Metanephros (tissue), 2 donors: ENCODE results near the gene GJD3. TPM values are rescaled to one million over a fixed set of nuclear protein-coding genes. Genes with fewer than 3 reads are reported as not detected.

ENCODE experiments used
- small RNA-seq: library from RNA; depleted of rRNA; stranded (forward); fragments of <200 nt; gene quantifications from one replicate; pipeline ENCODE3, GENCODE V24; 2014; ENCODE audit warnings: low replicate concordance
- total RNA-seq: library from RNA; depleted of rRNA; stranded (reverse); fragments of >200 nt; gene quantifications from one replicate; pipeline ENCODE4 v1.2.3, GENCODE V29; 2014

GJD3 gene
- 0.88 TPM for total RNA-seq

GRCh38 chr17:40364121-40364861 is at the start of gene GJD3:
TSS of gene GJD3 (minus strand) at chr17:40364737. CDS start at chr17:40363815, 922 bp downstream.

Small RNAs within 50 kb of the gene (small RNA-seq; reads per million reads assigned to genes)
- gene RF00019 = not detected
- not detected for gene RNA5SP441

Other genes starting within 250 kb of the GJD3 start
- gene MSL1, start 242.8 kb downstream of the GJD3 start, total RNA-seq = 70.0 TPM
- gene CASC3, start 224.2 kb downstream of the GJD3 start, total RNA-seq = 50.6 TPM
- 5.7 TPM for gene RAPGEFL1, start 187.3 kb downstream of the GJD3 start, total RNA-seq
- gene WIPF2, start 145.4 kb downstream of the GJD3 start, total RNA-seq = 10.5 TPM
- 6.0 TPM for gene CDC6, start 76.9 kb downstream of the GJD3 start, total RNA-seq
- 40.4 TPM for gene RARA, start 55.6 kb downstream of the GJD3 start, total RNA-seq
- gene TOP2A, start 53.2 kb upstream of the GJD3 start, total RNA-seq = 46.1 TPM
- 198 TPM for gene IGFBP4, start 78.7 kb upstream of the GJD3 start, total RNA-seq
- 0.35 TPM for gene TNS4, start 136.9 kb upstream of the GJD3 start, total RNA-seq
- 0.76 TPM for gene CCR7, start 200.7 kb upstream of the GJD3 start, total RNA-seq